Measurements from ENCODE around the gene CP. TPM values are rescaled to one million over a fixed set of nuclear protein-coding genes. Genes with fewer than 3 reads are reported as not detected.

Gene CP
- total and polyA plus RNA-seq, 2 donors (not counting 1 experiment from before 2014, with no cell fraction given), result not detected

GRCh38 chr3:149235599-149236424 is 14.2 kb upstream of the CP start:
- H3K4me2 ChIP-seq (replicated peaks; ENCODE audit: low read depth, low read length, poor library complexity, severe bottlenecking), result no peak overlapping the region
- H3K9me3 ChIP-seq (ENCODE audit: control extremely low read depth in 1 of 3, control insufficient read depth in 2 of 3, insufficient read depth in 1 of 3, low read length in 2 of 3), result no peaks in the 10 kb centered on the region
- H3K9ac ChIP-seq (ENCODE audit: low read length), result no peak overlapping the region
- no peaks in the 10 kb centered on the region for H3K36me3 ChIP-seq (replicated peaks in 1 of 2; ENCODE audit: control extremely low read depth in 1 of 2, control insufficient read depth in 1 of 2, extremely low read depth in 1 of 2, insufficient read depth in 2 of 2, low read length in 1 of 2)
- no peak overlapping the region for H2AFZ ChIP-seq (ENCODE audit: insufficient read depth, low read depth, low read length, poor library complexity, severe bottlenecking)
- Mint-ChIP-seq H3K27ac (no peak overlapping the region), H3K27me3 (no peaks in the 10 kb centered on the region), H3K9me3 (ENCODE audit: insufficient read depth) (no peaks in the 10 kb centered on the region), H3K4me3 (no peak overlapping the region), H3K4me1 (peaks cover 4% of the 10 kb centered on the region)
- DNase-seq (no peak), ATAC-seq (ENCODE audit: low read depth) (no peak)
- no peaks in the 10 kb centered on the region for H3K27me3 ChIP-seq (replicated peaks in 1 of 4; ENCODE audit: control extremely low read depth in 1 of 4, control insufficient read depth in 3 of 4, insufficient read depth in 4 of 4, low read length in 3 of 4)
- intact Hi-C loops (cut with micrococcal nuclease), result no loop called here
- no peaks in the 10 kb centered on the region for H4K20me1 ChIP-seq (ENCODE audit: control insufficient read depth, insufficient read depth, low read length, poor library complexity, severe bottlenecking)
- ChIA-PET CTCF (interaction anchor here (1.1 kb wide), 1 partner anchor 116 kb away, joined by 3 read pairs; no protein-coding TSS in a partner anchor), POLR2A (no interaction called here)
- H3K4me3 ChIP-seq (ENCODE audit: control extremely low read depth in 1 of 5, extremely low read depth in 1 of 5, insufficient read depth in 1 of 5, low read depth in 2 of 5, low read length in 4 of 5), result no peak overlapping the region
- 100% methylated on average over 4 of the region's 4 CpGs for WGBS (ENCODE audit: insufficient coverage)
- TF ChIP-seq EZH2 (IDR thresholded peaks at IDR 0.05; ENCODE audit: borderline replicate concordance, insufficient read depth, low read depth, low read length, poor library complexity, severe bottlenecking), result no peak
- TF ChIP-seq, protein P1, sequence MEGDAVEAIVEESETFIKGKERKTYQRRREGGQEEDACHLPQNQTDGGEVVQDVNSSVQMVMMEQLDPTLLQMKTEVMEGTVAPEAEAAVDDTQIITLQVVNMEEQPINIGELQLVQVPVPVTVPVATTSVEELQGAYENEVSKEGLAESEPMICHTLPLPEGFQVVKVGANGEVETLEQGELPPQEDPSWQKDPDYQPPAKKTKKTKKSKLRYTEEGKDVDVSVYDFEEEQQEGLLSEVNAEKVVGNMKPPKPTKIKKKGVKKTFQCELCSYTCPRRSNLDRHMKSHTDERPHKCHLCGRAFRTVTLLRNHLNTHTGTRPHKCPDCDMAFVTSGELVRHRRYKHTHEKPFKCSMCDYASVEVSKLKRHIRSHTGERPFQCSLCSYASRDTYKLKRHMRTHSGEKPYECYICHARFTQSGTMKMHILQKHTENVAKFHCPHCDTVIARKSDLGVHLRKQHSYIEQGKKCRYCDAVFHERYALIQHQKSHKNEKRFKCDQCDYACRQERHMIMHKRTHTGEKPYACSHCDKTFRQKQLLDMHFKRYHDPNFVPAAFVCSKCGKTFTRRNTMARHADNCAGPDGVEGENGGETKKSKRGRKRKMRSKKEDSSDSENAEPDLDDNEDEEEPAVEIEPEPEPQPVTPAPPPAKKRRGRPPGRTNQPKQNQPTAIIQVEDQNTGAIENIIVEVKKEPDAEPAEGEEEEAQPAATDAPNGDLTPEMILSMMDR (IDR thresholded peaks at IDR 0.05), result no peak
- H3K27ac ChIP-seq (ENCODE audit: low read length in 2 of 2), result no peak overlapping the region
- H3K79me2 ChIP-seq (ENCODE audit: control insufficient read depth, insufficient read depth, low read length), result no peaks in the 10 kb centered on the region
- H3K4me1 ChIP-seq (ENCODE audit: control insufficient read depth in 2 of 2, insufficient read depth in 2 of 2, low read length in 2 of 2), result peaks cover 3 to 5% of the 10 kb centered on the region in 2 donors

DNA sequence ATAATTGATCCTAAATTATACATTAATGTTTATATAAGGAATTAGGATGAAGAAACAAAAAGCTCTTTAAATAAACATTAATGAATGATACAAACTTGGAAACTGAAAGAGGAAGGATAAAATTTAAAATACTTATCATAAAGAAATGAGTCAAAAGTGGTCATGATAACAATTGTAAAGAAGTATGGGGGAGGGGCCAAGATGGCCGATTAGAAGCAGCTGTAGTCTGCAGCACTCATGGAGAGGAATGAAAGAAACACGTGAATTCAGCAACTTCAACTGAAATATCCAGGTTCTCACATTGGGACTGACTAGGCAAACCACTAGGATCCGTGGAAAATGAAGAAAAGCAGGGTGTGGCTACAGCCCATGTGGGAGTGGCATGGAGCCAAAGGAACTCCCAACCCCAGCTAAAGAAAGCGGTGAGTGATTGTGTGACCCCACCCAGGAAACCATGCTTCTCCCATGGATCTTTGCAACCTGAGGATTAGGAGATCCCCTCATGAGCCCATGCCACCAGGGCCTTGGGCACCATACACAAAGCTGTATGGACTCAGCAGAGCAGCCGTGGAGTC is 13.1 kb upstream of the CP start:
- Histone ChIP-seq H3K9me3 (ENCODE audit: control extremely low read depth in 1 of 3, control insufficient read depth in 2 of 3, insufficient read depth in 1 of 3, low read length in 2 of 3) (no peaks in the 10 kb centered on the region), H2AFZ (ENCODE audit: insufficient read depth, low read depth, low read length, poor library complexity, severe bottlenecking) (no peak overlapping the region), H3K27ac (ENCODE audit: low read length in 2 of 2) (no peak overlapping the region), H3K4me2 (replicated peaks; ENCODE audit: low read depth, low read length, poor library complexity, severe bottlenecking) (no peak overlapping the region), H3K4me1 (ENCODE audit: control insufficient read depth in 2 of 2, insufficient read depth in 2 of 2, low read length in 2 of 2) (peaks cover 3 to 5% of the 10 kb centered on the region in 2 donors), H3K79me2 (ENCODE audit: control insufficient read depth, insufficient read depth, low read length) (no peaks in the 10 kb centered on the region), H3K9ac (ENCODE audit: low read length) (no peak overlapping the region), H3K27me3 (replicated peaks in 1 of 4; ENCODE audit: control extremely low read depth in 1 of 4, control insufficient read depth in 3 of 4, insufficient read depth in 4 of 4, low read length in 3 of 4) (no peaks in the 10 kb centered on the region), H3K4me3 (ENCODE audit: control extremely low read depth in 1 of 5, extremely low read depth in 1 of 5, insufficient read depth in 1 of 5, low read depth in 2 of 5, low read length in 4 of 5) (no peak overlapping the region), H3K36me3 (replicated peaks in 1 of 2; ENCODE audit: control extremely low read depth in 1 of 2, control insufficient read depth in 1 of 2, extremely low read depth in 1 of 2, insufficient read depth in 2 of 2, low read length in 1 of 2) (no peaks in the 10 kb centered on the region), H4K20me1 (ENCODE audit: control insufficient read depth, insufficient read depth, low read length, poor library complexity, severe bottlenecking) (no peaks in the 10 kb centered on the region)
- WGBS (ENCODE audit: insufficient coverage), result 97% methylated on average over 3 of the region's 5 CpGs
- ChIA-PET POLR2A (no interaction called here), CTCF (interaction anchor here (1.0 kb wide), 1 partner anchor 115 kb away, joined by 4 read pairs; no protein-coding TSS in a partner anchor)
- ATAC-seq (ENCODE audit: low read depth) (no peak), DNase-seq (no peak)
- Mint-ChIP-seq H3K27ac (no peak overlapping the region), H3K9me3 (ENCODE audit: insufficient read depth) (no peaks in the 10 kb centered on the region), H3K27me3 (no peaks in the 10 kb centered on the region), H3K4me1 (peaks cover 4% of the 10 kb centered on the region), H3K4me3 (no peak overlapping the region)
- intact Hi-C loops (cut with micrococcal nuclease), result no loop called here
- TF ChIP-seq, protein P1 (IDR thresholded peaks at IDR 0.05), result no peak

Data from B cell (primary cell).